ENCODE results near the gene GDPGP1. TPM values are rescaled to one million over a fixed set of nuclear protein-coding genes. Genes with fewer than 3 reads are reported as not detected.

The GDPGP1 gene
- total RNA-seq, 2 experiments from 2014 or later, result 7.5 to 8.3 TPM

GRCh38 chr15:90208356-90208755 is 25.7 kb upstream of the GDPGP1 start:
- ChIA-PET CTCF (no interaction called here), POLR2A (no interaction called here)
- no peaks in the 10 kb centered on the region for H3K27me3 Mint-ChIP-seq
- Histone ChIP-seq H3K4me3 (ENCODE audit: low read length) (no peak overlapping the region), H3K36me3 (ENCODE audit: insufficient read depth, low read length) (peaks cover 12% of the 10 kb centered on the region), H3K27me3 (ENCODE audit: control insufficient read depth in 1 of 2, insufficient read depth in 2 of 2, low read length in 2 of 2) (no peaks in the 10 kb centered on the region), H3K27ac (ENCODE audit: low read depth in 1 of 2, low read length in 2 of 2) (no peak overlapping the region), H3K4me1 (ENCODE audit: insufficient read depth, low read length) (peaks cover 25% of the 10 kb centered on the region), H3K9me3 (ENCODE audit: control insufficient read depth in 1 of 2, insufficient read depth in 1 of 2, low read length in 2 of 2) (no peaks in the 10 kb centered on the region)
- DNase-seq (no peak), ATAC-seq (ENCODE audit: poor library complexity) (no peak)
- H3K27ac Mint-ChIP-seq, result no peak overlapping the region
- intact Hi-C loops (cut with DNase I, micrococcal nuclease), result no loop called here
- peaks cover 24% of the 10 kb centered on the region for H3K4me1 Mint-ChIP-seq (ENCODE audit: low read depth)
- TF ChIP-seq, protein P1, sequence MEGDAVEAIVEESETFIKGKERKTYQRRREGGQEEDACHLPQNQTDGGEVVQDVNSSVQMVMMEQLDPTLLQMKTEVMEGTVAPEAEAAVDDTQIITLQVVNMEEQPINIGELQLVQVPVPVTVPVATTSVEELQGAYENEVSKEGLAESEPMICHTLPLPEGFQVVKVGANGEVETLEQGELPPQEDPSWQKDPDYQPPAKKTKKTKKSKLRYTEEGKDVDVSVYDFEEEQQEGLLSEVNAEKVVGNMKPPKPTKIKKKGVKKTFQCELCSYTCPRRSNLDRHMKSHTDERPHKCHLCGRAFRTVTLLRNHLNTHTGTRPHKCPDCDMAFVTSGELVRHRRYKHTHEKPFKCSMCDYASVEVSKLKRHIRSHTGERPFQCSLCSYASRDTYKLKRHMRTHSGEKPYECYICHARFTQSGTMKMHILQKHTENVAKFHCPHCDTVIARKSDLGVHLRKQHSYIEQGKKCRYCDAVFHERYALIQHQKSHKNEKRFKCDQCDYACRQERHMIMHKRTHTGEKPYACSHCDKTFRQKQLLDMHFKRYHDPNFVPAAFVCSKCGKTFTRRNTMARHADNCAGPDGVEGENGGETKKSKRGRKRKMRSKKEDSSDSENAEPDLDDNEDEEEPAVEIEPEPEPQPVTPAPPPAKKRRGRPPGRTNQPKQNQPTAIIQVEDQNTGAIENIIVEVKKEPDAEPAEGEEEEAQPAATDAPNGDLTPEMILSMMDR (IDR thresholded peaks at IDR 0.05), result no peak
- peaks cover 6% of the 10 kb centered on the region for H3K36me3 Mint-ChIP-seq (ENCODE audit: low read depth)
- no peak overlapping the region for H3K4me3 Mint-ChIP-seq
- no peaks in the 10 kb centered on the region for H3K9me3 Mint-ChIP-seq

GRCh38 chr15:90209591-90209990 is 24.4 kb upstream of the GDPGP1 start:
- no peak for DNase-seq
- Mint-ChIP-seq H3K36me3 (ENCODE audit: low read depth) (peaks cover 6% of the 10 kb centered on the region), H3K4me1 (ENCODE audit: low read depth) (peaks cover 19% of the 10 kb centered on the region), H3K9me3 (no peaks in the 10 kb centered on the region), H3K4me3 (no peak overlapping the region), H3K27me3 (no peaks in the 10 kb centered on the region), H3K27ac (no peak overlapping the region)
- H3K4me3 ChIP-seq (ENCODE audit: low read length), result no peak overlapping the region
- CTCF ChIA-PET, result no interaction called here
- H3K36me3 ChIP-seq (ENCODE audit: insufficient read depth, low read length), result peaks cover 12% of the 10 kb centered on the region
- no peaks in the 10 kb centered on the region for H3K27me3 ChIP-seq (ENCODE audit: control insufficient read depth in 1 of 2, insufficient read depth in 2 of 2, low read length in 2 of 2)
- H3K27ac ChIP-seq (ENCODE audit: low read depth in 1 of 2, low read length in 2 of 2), result no peak overlapping the region
- TF ChIP-seq, protein P1 (IDR thresholded peaks at IDR 0.05), result no peak
- intact Hi-C loops (cut with DNase I, micrococcal nuclease), result no loop called here
- peaks cover 23% of the 10 kb centered on the region for H3K4me1 ChIP-seq (ENCODE audit: insufficient read depth, low read length)
- POLR2A ChIA-PET, result no interaction called here
- no peaks in the 10 kb centered on the region for H3K9me3 ChIP-seq (ENCODE audit: control insufficient read depth in 1 of 2, insufficient read depth in 1 of 2, low read length in 2 of 2)
- no peak for ATAC-seq (ENCODE audit: poor library complexity)

- TF ChIP-seq, protein P1 (IDR thresholded peaks at IDR 0.05), result no peak
- intact Hi-C loops (cut with DNase I, micrococcal nuclease), result no loop called here
- H3K4me3 ChIP-seq (ENCODE audit: low read length), result no peak overlapping the region
- ChIA-PET CTCF (no interaction called here), POLR2A (no interaction called here)
- H3K4me1 ChIP-seq (ENCODE audit: insufficient read depth, low read length), result peaks cover 23% of the 10 kb centered on the region
- no peaks in the 10 kb centered on the region for H3K27me3 ChIP-seq (ENCODE audit: control insufficient read depth in 1 of 2, insufficient read depth in 2 of 2, low read length in 2 of 2)
- ATAC-seq (ENCODE audit: poor library complexity) (no peak), DNase-seq (no peak)
- H3K36me3 ChIP-seq (ENCODE audit: insufficient read depth, low read length), result peaks cover 12% of the 10 kb centered on the region
- Mint-ChIP-seq H3K27ac (no peak overlapping the region), H3K27me3 (no peaks in the 10 kb centered on the region), H3K4me3 (no peak overlapping the region), H3K9me3 (no peaks in the 10 kb centered on the region), H3K36me3 (ENCODE audit: low read depth) (peaks cover 6% of the 10 kb centered on the region), H3K4me1 (ENCODE audit: low read depth) (peaks cover 19% of the 10 kb centered on the region)
- no peak overlapping the region for H3K27ac ChIP-seq (ENCODE audit: low read depth in 1 of 2, low read length in 2 of 2)
- H3K9me3 ChIP-seq (ENCODE audit: control insufficient read depth in 1 of 2, insufficient read depth in 1 of 2, low read length in 2 of 2), result no peaks in the 10 kb centered on the region
Measured at GRCh38 chr15:90210593-90210992, 23.4 kb upstream of the GDPGP1 start.
